ENCODE data around the gene CENPK. TPM values are rescaled to one million over a fixed set of nuclear protein-coding genes. Genes with fewer than 3 reads are reported as not detected.

CENPK gene
- total RNA-seq, 2 donors from 2014 or later, result 5.2 to 7.8 TPM

GRCh38 chr5:65475336-65475735 is 87.6 kb downstream of the CENPK start:
- no peak for ATAC-seq
- DNase-seq, result no peak
- intact Hi-C loops (cut with DNase I, micrococcal nuclease), result no loop called here

GRCh38 chr5:65474130-65474711 is 88.7 kb downstream of the CENPK start:
- ATAC-seq (no peak), DNase-seq (no peak)
- intact Hi-C loops (cut with DNase I, micrococcal nuclease), result no loop called here

DNA sequence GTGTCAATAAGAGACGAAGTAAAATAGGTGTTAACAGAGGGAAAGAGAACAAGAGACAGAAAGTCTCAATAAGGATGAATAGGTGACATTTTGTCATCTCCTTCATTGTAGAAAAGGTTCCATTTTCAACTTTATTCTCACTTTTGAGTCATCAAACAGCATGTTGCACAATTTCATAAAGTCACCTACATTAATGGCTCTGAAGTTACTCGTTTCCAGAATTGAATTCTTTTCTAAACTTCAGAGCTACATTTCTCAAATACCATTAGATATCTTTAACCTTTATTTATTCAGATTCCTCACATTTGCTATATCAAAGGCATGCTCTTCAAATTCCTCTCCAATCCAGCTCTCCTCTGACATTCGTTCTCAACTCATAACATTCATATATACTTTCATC is 94.3 kb downstream of the CENPK start:
- intact Hi-C loops (cut with DNase I, micrococcal nuclease), result no loop called here
- DNase-seq (no peak), ATAC-seq (no peak)

Other genes with a start within 250 kb of the CENPK start
- gene ADAMTS6, start 81.2 kb downstream of the CENPK start, total RNA-seq, result 1 to 10 TPM in 1 of 2 donors, under 1 TPM in 1; 0.46 to 1.3 TPM
- gene PPWD1, start 128 bp upstream of the CENPK start, total RNA-seq, result 10 to 100 TPM; 23.9 to 29.2 TPM
- gene TRIM23, start 61.2 kb upstream of the CENPK start, total RNA-seq, result 1 to 10 TPM; 6.4 to 8.8 TPM
- gene SHLD3, start 61.9 kb upstream of the CENPK start, total RNA-seq, result 1 to 10 TPM; 3.0 to 3.5 TPM
- gene TRAPPC13, start 61.9 kb upstream of the CENPK start, total RNA-seq, result 10 to 100 TPM; 19.4 to 24.6 TPM
- 1 to 10 TPM; 2.1 to 3.1 TPM for gene SGTB, start 158.9 kb upstream of the CENPK start, total RNA-seq
- gene NLN, start 159.0 kb upstream of the CENPK start, total RNA-seq, result 10 to 100 TPM; 15.5 to 25.1 TPM